Liver (tissue), 9 donors: ENCODE data around the gene KLC4. TPM values are rescaled to one million over a fixed set of nuclear protein-coding genes. Genes with fewer than 3 reads are reported as not detected.

Experiments used
- DNase-seq: peaks from one replicate; pipeline ENCODE4 v3.0.0-alpha.2; 2017; ENCODE audit warnings: low spot score
- H3K27ac ChIP-seq, 2 donors: one replicate each; pipeline ENCODE4 v1.7.0; 2013; ENCODE audit warnings: inconsistent platforms in 2 of 2, low read length in 2 of 2, control low read depth in 1 of 2, low read depth in 1 of 2, mild to moderate bottlenecking in 1 of 2
- H3K27me3 ChIP-seq, 4 donors: one replicate each; pipeline versions ENCODE4 v1.6.1 to v1.7.0; 2013; ENCODE audit warnings: low read length in 3 of 4, inconsistent platforms in 1 of 4, mild to moderate bottlenecking in 1 of 4, moderate library complexity in 1 of 4; ENCODE audit not compliant: control insufficient read depth in 4 of 4, insufficient read depth in 4 of 4
- H3K36me3 ChIP-seq, 4 donors: one replicate each; pipeline versions ENCODE4 v1.6.1 to v1.7.0; 2013; ENCODE audit warnings: low read length in 3 of 4, mild to moderate bottlenecking in 3 of 4, low read depth in 1 of 4, moderate library complexity in 1 of 4; ENCODE audit not compliant: control insufficient read depth in 4 of 4, insufficient read depth in 3 of 4
- H3K4me1 ChIP-seq, 4 donors: one replicate each; pipeline versions ENCODE4 v1.6.1 to v1.7.0; 2013; ENCODE audit warnings: low read length in 3 of 4, mild to moderate bottlenecking in 3 of 4, moderate library complexity in 1 of 4; ENCODE audit not compliant: control insufficient read depth in 4 of 4, insufficient read depth in 4 of 4
- H3K4me3 ChIP-seq, 3 donors: one replicate each; pipeline versions ENCODE4 v1.6.1 to v1.7.0; 2013; ENCODE audit warnings: low read length in 3 of 3, control low read depth in 1 of 3, low read depth in 1 of 3, mild to moderate bottlenecking in 1 of 3
- H3K9ac ChIP-seq, 2 donors: one replicate each; pipeline ENCODE4 v1.7.0; 2013; ENCODE audit warnings: low read length in 2 of 2, mild to moderate bottlenecking in 2 of 2, moderate library complexity in 2 of 2, control low read depth in 1 of 2, low read depth in 1 of 2
- H3K9me3 ChIP-seq, 4 donors: one replicate each; pipeline versions ENCODE4 v1.6.1 to v1.7.0; 2013; ENCODE audit warnings: low read length in 3 of 4; ENCODE audit not compliant: control insufficient read depth in 4 of 4
- EGR1 ChIP-seq, 2 donors: IDR thresholded peaks; 2 replicates each; pipeline ENCODE4 v1.6.1; 2016 to 2018; ENCODE audit warnings: antibody characterized with exemption in 2 of 2, low read depth in 2 of 2
- FOXA1 ChIP-seq: IDR thresholded peaks from 2 replicates; pipeline ENCODE4 v1.6.1; 2016; ENCODE audit warnings: antibody characterized with exemption
- GABPA ChIP-seq, 2 donors: IDR thresholded peaks in 1 of 2; conservative IDR thresholded peaks in 1 of 2; 2 replicates each; pipeline ENCODE4 v1.6.1; 2016; ENCODE audit warnings: antibody characterized with exemption in 2 of 2, mild to moderate bottlenecking in 1 of 2, moderate library complexity in 1 of 2
- HNF4G ChIP-seq: IDR thresholded peaks from 2 replicates; pipeline ENCODE4 v1.6.1; 2016; ENCODE audit warnings: antibody characterized with exemption
- MAX ChIP-seq: IDR thresholded peaks from 2 replicates; pipeline ENCODE4 v1.6.1; 2016; ENCODE audit warnings: antibody characterized with exemption
- NR2F2 ChIP-seq: IDR thresholded peaks from 2 replicates; pipeline ENCODE4 v1.6.1; 2016; ENCODE audit warnings: antibody characterized with exemption
- RAD21 ChIP-seq, 2 donors: IDR thresholded peaks; 2 replicates each; pipeline ENCODE4 v1.6.1; 2016; ENCODE audit warnings: antibody characterized with exemption in 2 of 2, mild to moderate bottlenecking in 2 of 2
- REST ChIP-seq: IDR thresholded peaks from 2 replicates; pipeline ENCODE4 v1.6.1; 2016; ENCODE audit warnings: antibody characterized with exemption, mild to moderate bottlenecking
- RXRA ChIP-seq, 2 donors: IDR thresholded peaks; 2 replicates each; pipeline ENCODE4 v1.6.1; 2017 to 2018; ENCODE audit warnings: antibody characterized with exemption in 2 of 2, mild to moderate bottlenecking in 1 of 2
- SP1 ChIP-seq: IDR thresholded peaks from 2 replicates; pipeline ENCODE4 v1.6.1; 2018; ENCODE audit warnings: antibody characterized with exemption, mild to moderate bottlenecking
- TAF1 ChIP-seq: conservative IDR thresholded peaks from 2 replicates; pipeline ENCODE4 v1.6.1; 2016; ENCODE audit warnings: antibody characterized with exemption, mild to moderate bottlenecking
- YY1 ChIP-seq: IDR thresholded peaks from 2 replicates; pipeline ENCODE4 v1.6.1; 2016; ENCODE audit warnings: antibody characterized with exemption, mild to moderate bottlenecking
- ZBTB33 ChIP-seq: IDR thresholded peaks from 2 replicates; pipeline ENCODE4 v1.6.1; 2016; ENCODE audit warnings: antibody characterized with exemption
- WGBS: extraction: QIAGEN DNeasy Blood & Tissue Kit; methylation state at CpG from one replicate; pipeline ENCODE4 v1.1.7; 2013; 5-methylcytosine and 5-hydroxymethylcytosine counted together
- polyA plus RNA-seq, 2 donors: library from polyadenylated mRNA; stranded (reverse) in 1 of 2; unstranded in 1 of 2; fragments of 200-250 nt in 1 of 2; fragments of >200 nt in 1 of 2; fragmentation: Nextera tagmentation in 1 of 2; extraction: Ambion mirVana in 1 of 2; gene quantifications; one replicate each; pipeline versions ENCODE4 v1.2.1 to v1.2.3, GENCODE V29; 2013 to 2015
- total RNA-seq, 2 donors: library from RNA; depleted of rRNA; stranded (reverse); fragments of >200 nt; gene quantifications; one replicate each; pipeline ENCODE4 v1.2.3, GENCODE V29; 2014
- donor health status: healthy.
- donor health status: healthy.
- donor health status: healthy.
- donor health status: healthy.
- donor health status: healthy.

KLC4 gene
- total and polyA plus RNA-seq, 4 donors, result 33.2 to 97.0 (median 45.9) TPM

- TF ChIP-seq ZBTB33 (no peak), FOXA1 (no peak), GABPA (IDR thresholded peaks at IDR 0.05 in 1 of 2, conservative IDR thresholded peaks at IDR 0.05 in 1 of 2) (no peak), RXRA (IDR thresholded peaks at IDR 0.05) (no peak), EGR1 (IDR thresholded peaks at IDR 0.05; ENCODE audit: low read depth in 2 of 2) (no peak), RAD21 (IDR thresholded peaks at IDR 0.05) (no peak), MAX (no peak), TAF1 (no peak), YY1 (no peak)
These were observed 31.1 kb downstream of the KLC4 start (continued) for GRCh38 chr6:43090559-43090956.

- H3K27ac ChIP-seq, result no peak overlapping the region
- no peak for TF ChIP-seq ZBTB33
- no peak for TF ChIP-seq YY1
- no peak for TF ChIP-seq FOXA1
- TF ChIP-seq RAD21 (IDR thresholded peaks at IDR 0.05), result no peak
- no peak for TF ChIP-seq RXRA (IDR thresholded peaks at IDR 0.05)
- no peak for TF ChIP-seq NR2F2
- TF ChIP-seq GABPA (IDR thresholded peaks at IDR 0.05 in 1 of 2, conservative IDR thresholded peaks at IDR 0.05 in 1 of 2), result no peak
- no peak for TF ChIP-seq SP1
- TF ChIP-seq REST, result no peak
- no peak for TF ChIP-seq HNF4G
- H3K9me3 ChIP-seq, result no peaks in the 10 kb centered on the region
- no peak overlapping the region for H3K9ac ChIP-seq
- peaks cover 0 to 7% (median 3%) of the 10 kb centered on the region in 4 donors for H3K4me1 ChIP-seq
- H3K36me3 ChIP-seq, result no peaks in the 10 kb centered on the region
- 91% methylated on average over 5 of the region's 5 CpGs for WGBS
- no peak for DNase-seq
- no peaks in the 10 kb centered on the region for H3K27me3 ChIP-seq
- H3K4me3 ChIP-seq, result no peak overlapping the region
These were observed 31.6 kb downstream of the KLC4 start for GRCh38 chr6:43091020-43091419.
